ENCODE results near the gene TM4SF4. TPM values are rescaled to one million over a fixed set of nuclear protein-coding genes. Genes with fewer than 3 reads are reported as not detected.
A peak's percentile ranks its signal among the peaks of the same experiment; 100 is the strongest.

TM4SF4 gene
- total RNA-seq, 1 experiment from 2014 or later = 1.4 TPM

- TF ChIP-seq SMAD3 (CRISPR knock-in tag; IDR thresholded peaks at IDR 0.05; ENCODE audit: borderline replicate concordance) (no peak), E2F1 (CRISPR knock-in tag; IDR thresholded peaks at IDR 0.05) (no peak), NFE2L1 (CRISPR knock-in tag; IDR thresholded peaks at IDR 0.05) (no peak), ZNF671 (CRISPR knock-in tag; IDR thresholded peaks at IDR 0.05) (no peak)
- TF ChIP-seq, protein P1, sequence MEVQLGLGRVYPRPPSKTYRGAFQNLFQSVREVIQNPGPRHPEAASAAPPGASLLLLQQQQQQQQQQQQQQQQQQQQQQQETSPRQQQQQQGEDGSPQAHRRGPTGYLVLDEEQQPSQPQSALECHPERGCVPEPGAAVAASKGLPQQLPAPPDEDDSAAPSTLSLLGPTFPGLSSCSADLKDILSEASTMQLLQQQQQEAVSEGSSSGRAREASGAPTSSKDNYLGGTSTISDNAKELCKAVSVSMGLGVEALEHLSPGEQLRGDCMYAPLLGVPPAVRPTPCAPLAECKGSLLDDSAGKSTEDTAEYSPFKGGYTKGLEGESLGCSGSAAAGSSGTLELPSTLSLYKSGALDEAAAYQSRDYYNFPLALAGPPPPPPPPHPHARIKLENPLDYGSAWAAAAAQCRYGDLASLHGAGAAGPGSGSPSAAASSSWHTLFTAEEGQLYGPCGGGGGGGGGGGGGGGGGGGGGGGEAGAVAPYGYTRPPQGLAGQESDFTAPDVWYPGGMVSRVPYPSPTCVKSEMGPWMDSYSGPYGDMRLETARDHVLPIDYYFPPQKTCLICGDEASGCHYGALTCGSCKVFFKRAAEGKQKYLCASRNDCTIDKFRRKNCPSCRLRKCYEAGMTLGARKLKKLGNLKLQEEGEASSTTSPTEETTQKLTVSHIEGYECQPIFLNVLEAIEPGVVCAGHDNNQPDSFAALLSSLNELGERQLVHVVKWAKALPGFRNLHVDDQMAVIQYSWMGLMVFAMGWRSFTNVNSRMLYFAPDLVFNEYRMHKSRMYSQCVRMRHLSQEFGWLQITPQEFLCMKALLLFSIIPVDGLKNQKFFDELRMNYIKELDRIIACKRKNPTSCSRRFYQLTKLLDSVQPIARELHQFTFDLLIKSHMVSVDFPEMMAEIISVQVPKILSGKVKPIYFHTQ (CRISPR knock-in tag; IDR thresholded peaks at IDR 0.05) = no peak
These were observed 77.0 kb downstream of the TM4SF4 start (continued) for GRCh38 chr3:149551500-149551899.

DNA sequence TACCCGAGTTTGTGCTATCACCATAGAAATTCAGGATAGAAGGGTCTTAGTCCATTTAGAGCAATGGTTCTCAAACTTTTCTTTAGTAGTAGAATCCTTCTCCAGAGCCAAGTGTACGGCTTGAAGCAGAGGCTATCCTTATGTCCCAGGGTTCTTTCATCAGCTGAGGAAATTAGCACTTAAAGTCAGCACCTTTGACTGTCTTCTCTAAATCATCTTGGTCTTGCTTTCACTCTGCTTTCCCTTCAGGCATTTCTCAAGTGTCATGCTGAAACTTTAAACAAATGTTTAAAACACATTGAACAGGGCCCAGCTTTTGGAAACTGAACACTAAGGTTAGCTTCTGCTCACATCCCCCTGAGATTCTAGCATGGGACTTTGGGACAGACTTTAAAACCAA, 78.2 kb downstream of the TM4SF4 start:
- H3K27ac Mint-ChIP-seq = peak overlapping the region; percentile 18; the same call in 1 of the 2 replicates
- ChIA-PET POLR2A (no interaction called here), CTCF (no interaction called here)
- DNase-seq (ENCODE audit: low spot score) = no peak
- no peak overlapping the region for H3K4me3 Mint-ChIP-seq
- H3K36me3 Mint-ChIP-seq = no peaks in the 10 kb centered on the region
- no peaks in the 10 kb centered on the region for H3K27me3 Mint-ChIP-seq (ENCODE audit: low read depth)
- peaks cover 41% of the 10 kb centered on the region for H3K4me1 Mint-ChIP-seq
- H3K9me3 Mint-ChIP-seq = no peaks in the 10 kb centered on the region
- ATAC-seq = no peak
- TF ChIP-seq ETV6 (CRISPR knock-in tag; IDR thresholded peaks at IDR 0.05) (no peak), SMAD3 (CRISPR knock-in tag; IDR thresholded peaks at IDR 0.05; ENCODE audit: borderline replicate concordance) (no peak), SMAD4 (CRISPR knock-in tag; IDR thresholded peaks at IDR 0.05) (no peak), GTF2I (CRISPR knock-in tag; conservative IDR thresholded peaks at IDR 0.05) (no peak), NFYB (CRISPR knock-in tag; conservative IDR thresholded peaks at IDR 0.05; ENCODE audit: low read depth) (no peak), ZBTB21 (CRISPR knock-in tag; IDR thresholded peaks at IDR 0.05; ENCODE audit: borderline replicate concordance) (no peak), ZNF416 (CRISPR knock-in tag; IDR thresholded peaks at IDR 0.05) (no peak), NR2C2 (CRISPR knock-in tag; IDR thresholded peaks at IDR 0.05) (no peak), CREB1 (CRISPR knock-in tag; IDR thresholded peaks at IDR 0.05) (no peak), SP1 (CRISPR knock-in tag; conservative IDR thresholded peaks at IDR 0.05) (no peak), NFE2L1 (CRISPR knock-in tag; IDR thresholded peaks at IDR 0.05) (no peak), ELF4 (CRISPR knock-in tag; IDR thresholded peaks at IDR 0.05; ENCODE audit: low read depth) (no peak), FOXP4 (CRISPR knock-in tag; IDR thresholded peaks at IDR 0.05) (no peak), IRF2 (CRISPR knock-in tag; IDR thresholded peaks at IDR 0.05; ENCODE audit: borderline replicate concordance, low read depth) (no peak), JUN (CRISPR knock-in tag; IDR thresholded peaks at IDR 0.05) (no peak), ZNF396 (CRISPR knock-in tag; IDR thresholded peaks at IDR 0.05; ENCODE audit: borderline replicate concordance) (no peak)
- TF ChIP-seq, protein P2, sequence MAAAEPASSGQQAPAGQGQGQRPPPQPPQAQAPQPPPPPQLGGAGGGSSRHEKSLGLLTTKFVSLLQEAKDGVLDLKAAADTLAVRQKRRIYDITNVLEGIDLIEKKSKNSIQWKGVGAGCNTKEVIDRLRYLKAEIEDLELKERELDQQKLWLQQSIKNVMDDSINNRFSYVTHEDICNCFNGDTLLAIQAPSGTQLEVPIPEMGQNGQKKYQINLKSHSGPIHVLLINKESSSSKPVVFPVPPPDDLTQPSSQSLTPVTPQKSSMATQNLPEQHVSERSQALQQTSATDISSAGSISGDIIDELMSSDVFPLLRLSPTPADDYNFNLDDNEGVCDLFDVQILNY (CRISPR knock-in tag; IDR thresholded peaks at IDR 0.05) = no peak

Other genes with a start within 250 kb of the TM4SF4 start
- 1.6 to 2.4 TPM (median 2.2 TPM) in 3 replicates for gene TM4SF18, start 141.1 kb upstream of the TM4SF4 start, total RNA-seq (2021)
- gene TM4SF1, start 97.0 kb upstream of the TM4SF4 start, total RNA-seq (2021) = 0.44 to 0.90 TPM (median 0.48 TPM) in 3 replicates
- gene WWTR1, start 183.3 kb downstream of the TM4SF4 start, total RNA-seq (2021) = 24.6 to 30.0 TPM (median 25.5 TPM) in 3 replicates